SH-SY5Y (cell line): ENCODE results near the gene ACRBP.

Source experiments
- GATA2 ChIP-seq: IDR thresholded peaks from 2 replicates; pipeline ENCODE4 v1.6.1; 2011; ENCODE audit warnings: mild to moderate bottlenecking, low read depth, low read length
- GATA3 ChIP-seq: IDR thresholded peaks from 2 replicates; pipeline ENCODE4 v1.6.1; 2011; ENCODE audit warnings: low read depth, mild to moderate bottlenecking, low read length, moderate library complexity

- no peak for TF ChIP-seq GATA2
- no peak for TF ChIP-seq GATA3
Observed at GRCh38 chr12:6692888-6693287, 45.7 kb upstream of the ACRBP start.
